CD4-positive, alpha-beta T cell treated with Interleukin-21 for 1 hour (primary cell): ENCODE results near the gene PFKL.
A peak's percentile ranks its signal among the peaks of the same experiment; 100 is the strongest.

Experiments used
- DNase-seq: peaks from one replicate; pipeline ENCODE4 v3.0.0-alpha.2; 2020

PFKL gene

GRCh38 chr21:44366586-44367211 lies 66.8 kb downstream of the PFKL start:
- DNase-seq, result no peak

DNA sequence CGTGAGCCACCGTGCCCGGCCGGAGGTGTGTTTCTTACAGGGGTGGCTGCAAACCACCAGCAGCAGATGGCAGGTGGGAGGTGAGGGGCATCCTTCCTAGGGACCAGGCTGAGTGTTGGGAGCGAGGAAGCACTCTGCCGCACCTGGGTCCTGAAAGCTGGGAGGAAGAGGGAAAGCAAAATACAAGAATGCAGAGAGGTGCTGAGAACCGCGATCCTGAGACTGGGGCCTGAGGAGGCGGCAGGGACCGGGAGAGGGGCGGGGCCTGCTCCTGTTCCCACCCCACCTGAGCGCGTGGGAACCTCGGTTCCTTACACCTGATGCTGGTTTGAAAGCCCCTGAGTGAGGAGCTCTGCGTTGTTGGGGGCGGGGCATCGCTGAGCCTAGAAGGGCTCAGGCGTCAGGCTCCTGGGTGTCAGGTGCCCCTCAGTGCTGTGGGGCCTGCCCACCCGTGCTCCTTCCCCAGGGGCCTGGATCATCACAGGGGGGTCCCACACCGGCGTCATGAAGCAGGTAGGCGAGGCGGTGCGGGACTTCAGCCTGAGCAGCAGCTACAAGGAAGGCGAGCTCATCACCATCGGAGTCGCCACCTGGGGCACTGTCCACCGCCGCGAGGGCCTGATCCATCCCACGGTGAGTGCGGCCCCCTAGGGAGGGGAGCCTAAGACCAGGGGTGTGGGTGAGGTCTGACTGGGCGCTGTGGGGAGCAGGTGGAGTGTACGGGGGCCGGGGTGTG lies 69.0 kb downstream of the PFKL start:
- no peak for DNase-seq

GRCh38 chr21:44370027-44370735 lies 70.3 kb downstream of the PFKL start:
- DNase-seq, result no peak

DNA sequence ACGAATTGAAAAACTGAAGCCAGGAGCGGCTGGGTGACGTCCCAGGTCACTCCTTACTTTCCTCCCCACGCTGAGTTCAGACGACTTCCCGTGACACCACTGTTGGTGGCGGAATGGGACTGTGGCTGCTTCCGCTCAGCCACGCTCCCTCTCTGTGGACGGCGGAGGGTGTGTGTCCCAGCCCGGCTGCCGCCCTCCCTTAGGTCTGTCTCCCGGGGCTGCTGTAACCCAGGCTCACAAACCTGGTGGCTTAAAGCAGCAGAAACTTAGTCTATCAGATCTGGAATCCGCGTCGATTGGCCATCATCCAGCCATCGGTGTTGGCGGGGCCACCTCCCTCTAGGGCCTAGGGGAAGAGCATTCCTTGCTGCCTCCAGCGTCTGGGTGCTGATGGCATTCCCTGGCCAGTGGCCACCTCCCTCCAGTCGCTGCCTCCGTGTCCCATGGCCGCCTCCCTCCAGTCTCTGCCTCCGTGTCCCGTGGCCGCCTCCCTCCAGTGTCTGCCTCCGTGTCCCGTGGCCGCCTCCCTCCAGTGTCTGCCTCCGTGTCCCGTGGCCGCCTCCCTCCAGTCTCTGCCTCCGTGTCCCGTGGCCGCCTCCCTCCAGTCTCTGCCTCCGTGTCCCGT lies 71.0 kb downstream of the PFKL start:
- DNase-seq, result no peak

DNA sequence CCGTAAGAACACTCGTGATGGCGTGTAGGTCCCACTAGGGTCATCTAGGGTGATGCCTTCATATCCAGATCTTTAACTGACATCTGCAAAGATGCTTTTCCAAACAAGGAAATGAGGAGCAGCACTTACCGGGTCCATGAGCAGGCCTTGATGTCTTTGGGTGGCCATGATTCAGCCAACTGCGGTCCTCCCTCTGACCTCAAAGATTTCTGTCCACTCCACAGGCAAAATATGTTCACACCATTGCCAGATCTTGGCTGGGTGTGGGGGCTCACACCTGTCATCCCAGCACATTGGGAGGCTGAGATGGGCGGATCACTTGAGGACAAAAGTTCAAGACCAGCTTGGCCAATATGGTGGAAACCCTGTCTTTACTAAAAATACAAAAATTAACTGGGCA lies 71.7 kb downstream of the PFKL start:
- no peak for DNase-seq

DNA sequence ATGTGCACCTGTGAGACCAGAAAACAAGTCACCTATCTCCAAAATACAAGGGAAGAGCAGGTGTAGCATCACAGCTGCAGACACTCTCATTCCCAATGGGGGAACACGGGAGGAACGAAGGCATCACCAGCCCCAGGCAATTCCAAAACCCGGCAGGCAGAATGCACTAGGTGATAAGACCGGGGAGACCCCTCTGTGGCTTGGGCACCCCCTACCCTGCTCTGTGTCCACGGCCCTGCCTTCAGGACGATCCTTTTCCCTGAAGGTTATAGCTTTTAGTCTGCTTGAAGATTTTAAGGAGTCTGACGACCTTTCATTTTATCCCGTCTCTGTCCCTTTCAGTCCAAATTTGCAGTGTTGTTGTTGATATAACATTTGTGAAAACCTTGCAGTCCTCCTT lies 72.8 kb downstream of the PFKL start:
- DNase-seq, result no peak

- no peak for DNase-seq
Observed at GRCh38 chr21:44374601-44375280, 74.9 kb downstream of the PFKL start.

- peak; percentile 45 for DNase-seq
Observed at GRCh38 chr21:44375281-44375651, 75.4 kb downstream of the PFKL start.

DNA sequence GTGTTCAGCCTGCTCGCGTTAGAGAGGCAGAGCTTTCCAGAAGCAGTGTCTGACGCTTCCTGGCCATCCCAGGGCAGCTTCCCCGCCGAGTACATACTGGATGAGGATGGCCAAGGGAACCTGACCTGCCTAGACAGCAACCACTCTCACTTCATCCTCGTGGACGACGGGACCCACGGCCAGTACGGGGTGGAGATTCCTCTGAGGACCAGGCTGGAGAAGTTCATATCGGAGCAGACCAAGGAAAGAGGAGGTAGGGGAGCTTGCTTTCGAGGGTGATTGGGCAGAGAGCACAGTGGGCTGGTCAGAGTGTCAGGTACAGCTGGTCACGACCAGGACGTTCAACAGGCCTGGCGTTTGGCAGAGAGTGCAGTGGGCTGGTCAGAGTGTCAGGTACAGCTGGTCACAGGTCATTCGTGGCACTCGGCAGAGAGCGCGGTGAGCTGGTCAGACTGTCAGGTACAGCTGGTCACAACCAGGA lies 75.9 kb downstream of the PFKL start:
- DNase-seq, result no peak

GRCh38 chr21:44376606-44377005 lies 76.8 kb downstream of the PFKL start:
- no peak for DNase-seq
